HG03558 (cell line): ENCODE data around the gene TNS3.
"Not testable (repeated sequence)": the region's sequence is repeated elsewhere in the genome, so short reads cannot be mapped to it uniquely, and the experiment has no call there.

ENCODE experiments used
- ATAC-seq: cut with Tn5 transposase; IDR thresholded peaks from one replicate; pipeline ENCODE4 v1.9.1; 2021; ENCODE audit warnings: moderate number of reproducible peaks; ENCODE audit not compliant: unreplicated experiment; ENCODE audit errors: extremely low read depth

The TNS3 gene

GRCh38 chr7:47546171-47546570 lies 35.7 kb downstream of the TNS3 start:
- no peak for ATAC-seq

- ATAC-seq = no peak
Measured at GRCh38 chr7:47544416-47544815, 37.5 kb downstream of the TNS3 start.

GRCh38 chr7:47543714-47544113 lies 38.2 kb downstream of the TNS3 start:
- no peak for ATAC-seq

- ATAC-seq = no peak
Measured at GRCh38 chr7:47543056-47543455, 38.9 kb downstream of the TNS3 start.

- no peak for ATAC-seq
Measured at GRCh38 chr7:47542051-47542450, 39.9 kb downstream of the TNS3 start.

- ATAC-seq = not testable (repeated sequence)
Measured at GRCh38 chr7:47541485-47541884, 40.4 kb downstream of the TNS3 start.

GRCh38 chr7:47540387-47541350 lies 41.2 kb downstream of the TNS3 start:
- no peak for ATAC-seq

GRCh38 chr7:47540053-47540386 lies 41.9 kb downstream of the TNS3 start:
- ATAC-seq = no peak

- ATAC-seq = no peak
Measured at GRCh38 chr7:47539398-47540052, 42.4 kb downstream of the TNS3 start.

- ATAC-seq = no peak
Measured at GRCh38 chr7:47538846-47539311, 43.0 kb downstream of the TNS3 start.

GRCh38 chr7:47537716-47538675 lies 43.9 kb downstream of the TNS3 start:
- no peak for ATAC-seq

- ATAC-seq = no peak
Measured at GRCh38 chr7:47536661-47537611, 45.0 kb downstream of the TNS3 start.

GRCh38 chr7:47535704-47536628 lies 45.9 kb downstream of the TNS3 start:
- ATAC-seq = no peak

- ATAC-seq = no peak
Measured at GRCh38 chr7:47535035-47535703, 46.7 kb downstream of the TNS3 start.

- no peak for ATAC-seq
Measured at GRCh38 chr7:47534322-47535034, 47.4 kb downstream of the TNS3 start.

- no peak for ATAC-seq
Measured at GRCh38 chr7:47531584-47532492, 50.1 kb downstream of the TNS3 start.
